WTC11 (cell line): Measurements from ENCODE around the gene FGF14. TPM values are rescaled to one million over a fixed set of nuclear protein-coding genes. Genes with fewer than 3 reads are reported as not detected.
A peak's percentile ranks its signal among the peaks of the same experiment; 100 is the strongest.

ENCODE experiments used
- ARID4B ChIP-seq: sonication (generic); formaldehyde crosslinking; IDR thresholded peaks from 2 replicates; pipeline ENCODE4 v1.8.0; 2023; ENCODE audit warnings: missing genetic modification reagents, mild to moderate bottlenecking, borderline replicate concordance
- ATF1 ChIP-seq: sonication (generic); formaldehyde crosslinking; IDR thresholded peaks from 2 replicates; pipeline ENCODE4 v1.8.1; 2023; ENCODE audit warnings: mild to moderate bottlenecking, moderate library complexity, missing genetic modification reagents
- CBFB ChIP-seq: sonication (generic); formaldehyde crosslinking; IDR thresholded peaks from 2 replicates; pipeline ENCODE4 v1.8.1; 2022; ENCODE audit warnings: mild to moderate bottlenecking, low read depth, missing genetic modification reagents
- CDX4 ChIP-seq: fragments of 250-450 bp; sonication (Bioruptor Pico); IDR thresholded peaks from 2 replicates; pipeline ENCODE4 v1.9.0; 2021; ENCODE audit warnings: moderate library complexity, mild to moderate bottlenecking, inconsistent platforms, borderline replicate concordance
- E2F4 ChIP-seq: sonication (generic); formaldehyde crosslinking; IDR thresholded peaks from 2 replicates; pipeline ENCODE4 v1.8.1; 2022; ENCODE audit warnings: low read depth, mild to moderate bottlenecking, moderate library complexity, missing genetic modification reagents, borderline replicate concordance
- EMX1 ChIP-seq: fragments of 250-450 bp; sonication (Bioruptor Pico); IDR thresholded peaks from 2 replicates; pipeline ENCODE4 v1.8.0; 2021; ENCODE audit warnings: mild to moderate bottlenecking
- ESRRA ChIP-seq: sonication (generic); formaldehyde crosslinking; IDR thresholded peaks from 2 replicates; pipeline ENCODE4 v1.8.1; 2022; ENCODE audit warnings: mild to moderate bottlenecking, missing genetic modification reagents, borderline replicate concordance
- FOXJ3 ChIP-seq: sonication (generic); formaldehyde crosslinking; IDR thresholded peaks from 2 replicates; pipeline ENCODE4 v1.9.0; 2021; ENCODE audit warnings: missing genetic modification reagents, mild to moderate bottlenecking, borderline replicate concordance
- HMGXB4 ChIP-seq: sonication (generic); formaldehyde crosslinking; IDR thresholded peaks from 2 replicates; pipeline ENCODE4 v1.8.1; 2023; ENCODE audit warnings: mild to moderate bottlenecking, moderate library complexity, missing genetic modification reagents
- IRF1 ChIP-seq: sonication (generic); formaldehyde crosslinking; IDR thresholded peaks from 2 replicates; pipeline ENCODE4 v1.8.0; 2023; ENCODE audit warnings: missing genetic modification reagents
- JAZF1 ChIP-seq: fragments of 250-450 bp; sonication (Bioruptor Pico); IDR thresholded peaks from 2 replicates; pipeline ENCODE4 v1.9.0; 2021; ENCODE audit warnings: moderate library complexity, mild to moderate bottlenecking, inconsistent platforms
- JUN ChIP-seq: sonication (generic); formaldehyde crosslinking; IDR thresholded peaks from 2 replicates; pipeline ENCODE4 v1.8.0; 2023; ENCODE audit warnings: mild to moderate bottlenecking, missing genetic modification reagents
- NFYB ChIP-seq: sonication (generic); formaldehyde crosslinking; conservative IDR thresholded peaks from 2 replicates; pipeline ENCODE4 v1.8.0; 2022; ENCODE audit warnings: low read depth, missing genetic modification reagents
- NR2C2 ChIP-seq: sonication (generic); formaldehyde crosslinking; IDR thresholded peaks from 2 replicates; pipeline ENCODE4 v1.8.0; 2022; ENCODE audit warnings: mild to moderate bottlenecking, missing genetic modification reagents
- RELA ChIP-seq: sonication (generic); formaldehyde crosslinking; IDR thresholded peaks from 2 replicates; pipeline ENCODE4 v1.8.1; 2022; ENCODE audit warnings: missing genetic modification reagents, mild to moderate bottlenecking, borderline replicate concordance
- SP1 ChIP-seq: sonication (generic); formaldehyde crosslinking; conservative IDR thresholded peaks from 2 replicates; pipeline ENCODE4 v1.8.1; 2022; ENCODE audit warnings: missing genetic modification reagents
- STAT6 ChIP-seq: sonication (generic); formaldehyde crosslinking; conservative IDR thresholded peaks from 2 replicates; pipeline ENCODE4 v1.8.1; 2023; ENCODE audit warnings: mild to moderate bottlenecking, low read depth, missing genetic modification reagents, moderate library complexity
- TP53 ChIP-seq: sonication (generic); formaldehyde crosslinking; IDR thresholded peaks from 2 replicates; pipeline ENCODE4 v1.8.1; 2023; ENCODE audit warnings: mild to moderate bottlenecking, missing genetic modification reagents
- ZBTB43 ChIP-seq: sonication (generic); formaldehyde crosslinking; IDR thresholded peaks from 2 replicates; pipeline ENCODE4 v1.8.1; 2023; ENCODE audit warnings: mild to moderate bottlenecking, missing genetic modification reagents
- ZNF138 ChIP-seq: sonication (generic); formaldehyde crosslinking; conservative IDR thresholded peaks from 2 replicates; pipeline ENCODE4 v1.8.1; 2022; ENCODE audit warnings: mild to moderate bottlenecking, moderate library complexity, missing genetic modification reagents
- ZNF317 ChIP-seq: sonication (generic); formaldehyde crosslinking; IDR thresholded peaks from 2 replicates; pipeline ENCODE4 v1.8.1; 2023; ENCODE audit warnings: low read depth, mild to moderate bottlenecking, moderate library complexity, missing genetic modification reagents, borderline replicate concordance
- ZNF671 ChIP-seq: fragments of 250-450 bp; sonication (Bioruptor Pico); IDR thresholded peaks from 2 replicates; pipeline ENCODE4 v1.8.0; 2021; ENCODE audit warnings: mild to moderate bottlenecking
- ZSCAN18 ChIP-seq: fragments of 250-450 bp; sonication (Bioruptor Pico); IDR thresholded peaks from 2 replicates; pipeline ENCODE4 v2.1.2; 2022; ENCODE audit warnings: mild to moderate bottlenecking, moderate library complexity
- total RNA-seq: library from RNA; stranded (reverse); gene quantifications from 3 replicates; pipeline ENCODE4 v1.2.3, GENCODE V29; 2021

FGF14 gene
- total RNA-seq, 1 experiment from 2014 or later, result 0.28 TPM

- 0 out of 2 replicates have a peak, but pooled peaks have one; percentile 29 for TF ChIP-seq TP53 (CRISPR knock-in tag)
- no peak for TF ChIP-seq ZNF317
- no peak for TF ChIP-seq ZSCAN18 (CRISPR knock-in tag)
- TF ChIP-seq STAT6 (CRISPR knock-in tag), result no peak
- TF ChIP-seq FOXJ3 (CRISPR knock-in tag), result no peak; the same call in 1 of the 2 replicates
- no peak; the same call in 1 of the 2 replicates for TF ChIP-seq ZNF138
- peak; percentile 93; the same call in 1 of the 2 replicates for TF ChIP-seq HMGXB4 (CRISPR knock-in tag)
- TF ChIP-seq CBFB (CRISPR knock-in tag), result no peak
- peak; percentile 39; the same call in 1 of the 2 replicates for TF ChIP-seq SP1 (CRISPR knock-in tag)
- TF ChIP-seq EMX1 (CRISPR knock-in tag), result no peak
- TF ChIP-seq CDX4 (CRISPR knock-in tag), result no peak
- TF ChIP-seq JAZF1 (CRISPR knock-in tag), result no peak
- TF ChIP-seq NFYB, result no peak
- TF ChIP-seq E2F4 (CRISPR knock-in tag), result peak; percentile 71; the same call in 1 of the 2 replicates
- TF ChIP-seq ESRRA, result no peak; the same call in 1 of the 2 replicates
- peak; percentile 93 for TF ChIP-seq NR2C2 (CRISPR knock-in tag)
- TF ChIP-seq ARID4B (CRISPR knock-in tag), result peak; percentile 48; the same call in 1 of the 2 replicates
- TF ChIP-seq ATF1 (CRISPR knock-in tag), result no peak
- peak; percentile 64; the same call in 1 of the 2 replicates for TF ChIP-seq RELA (CRISPR knock-in tag)
- TF ChIP-seq IRF1 (CRISPR knock-in tag), result no peak; the same call in 1 of the 2 replicates
- no peak for TF ChIP-seq ZNF671 (CRISPR knock-in tag)
- TF ChIP-seq JUN (CRISPR knock-in tag), result no peak
- TF ChIP-seq ZBTB43 (CRISPR knock-in tag), result no peak
Observed at GRCh38 chr13:102394158-102395053, 7.4 kb downstream of the FGF14 start (continued).
